Stomach (tissue), 9 donors: Measurements from ENCODE around the gene WDR37. TPM values are rescaled to one million over a fixed set of nuclear protein-coding genes. Genes with fewer than 3 reads are reported as not detected.
"Not testable (repeated sequence)": the region's sequence is repeated elsewhere in the genome, so short reads cannot be mapped to it uniquely, and the experiment has no call there.

Experiments used
- DNase-seq, 2 donors: peaks; one replicate each; pipeline versions ENCODE4 v3.0.0 to v3.0.0-alpha.2; 2013 to 2019
- H3K27ac ChIP-seq, 5 donors: fragments of 200-600 bp in 4 of 5; sonication (generic) in 4 of 5; one replicate each; pipeline ENCODE4 v1.5.1; 2013 to 2019; ENCODE audit warnings: mild to moderate bottlenecking in 1 of 5, moderate library complexity in 1 of 5
- H3K27me3 ChIP-seq, 3 donors: fragments of 200-600 bp; sonication (generic); one replicate each; pipeline ENCODE4 v1.5.1; 2017 to 2019; ENCODE audit warnings: mixed run types in 1 of 3
- H3K36me3 ChIP-seq, 4 donors: fragments of 200-600 bp; sonication (generic); 1 replicate in 3 of 4; 2 replicates in 1 of 4; pipeline ENCODE4 v1.5.1; 2016 to 2019
- H3K4me1 ChIP-seq, 4 donors: fragments of 200-600 bp; sonication (generic); one replicate each; pipeline ENCODE4 v1.5.1; 2016 to 2019
- H3K4me3 ChIP-seq, 4 donors: fragments of 200-600 bp; sonication (generic) in 3 of 4; one replicate each; pipeline ENCODE4 v1.5.1; 2016 to 2019; ENCODE audit warnings: mild to moderate bottlenecking in 1 of 4
- H3K9me3 ChIP-seq, 4 donors: fragments of 200-600 bp; sonication (generic); one replicate each; pipeline ENCODE4 v1.5.1; 2016 to 2019
- EP300 ChIP-seq: sonication (generic); formaldehyde crosslinking; IDR thresholded peaks from one replicate; pipeline ENCODE4 v1.6.1; 2017; ENCODE audit warnings: antibody characterized with exemption
- POLR2A ChIP-seq, 4 donors: fragments of 450-650 bp; IDR thresholded peaks; one replicate each; pipeline ENCODE4 v1.6.1; 2016; ENCODE audit warnings: antibody characterized with exemption in 4 of 4, control low read depth in 2 of 4, mild to moderate bottlenecking in 1 of 4, moderate library complexity in 1 of 4
- POLR2AphosphoS5 ChIP-seq, 3 donors: sonication (generic); formaldehyde crosslinking; IDR thresholded peaks; one replicate each; pipeline ENCODE4 v1.6.1; 2016; ENCODE audit warnings: antibody characterized with exemption in 3 of 3
- WGBS, 5 donors: extraction: QIAGEN DNeasy Blood & Tissue Kit in 3 of 5; methylation state at CpG; one replicate each; pipeline versions ENCODE4 v1.1.5 to v1.1.7; 2013 to 2018; 5-methylcytosine and 5-hydroxymethylcytosine counted together
- intact Hi-C: fragments of 100-400 bp; cut with DNase I; formaldehyde crosslinking; loops from one replicate; pipeline ENCODE4 v1.15.1; 2023; ENCODE audit warnings: low total_unique reads
- polyA plus RNA-seq, 3 donors: library from polyadenylated mRNA; stranded (reverse); fragments of 200-250 nt; gene quantifications; one replicate each; pipeline ENCODE4 v1.2.3, GENCODE V29; 2013
- total RNA-seq, 5 donors: library from RNA; depleted of rRNA; stranded (reverse); fragments of >200 nt; gene quantifications; one replicate each; pipeline versions ENCODE4 v1.1.0 to v1.2.3, GENCODE V29; 2014 to 2016
- TF ChIP-seq, protein P1 (sequence below), 7 experiments: fragments of 450-650 bp in 4 of 7; fragments of 200-600 bp in 3 of 7; sonication (generic) in 3 of 7; IDR thresholded peaks; one replicate each; pipeline ENCODE4 v1.5.1; 2016 to 2019; ENCODE audit warnings: antibody characterized with exemption in 7 of 7, control low read depth in 2 of 7, mild to moderate bottlenecking in 1 of 7
- donor health status: healthy with polysubstance abuse.
- donor health status: Bipolar disorder and iron deficiency.
- donor health status: healthy.

WDR37 gene
- total and polyA plus RNA-seq, 8 donors, result 5.3 to 165 (median 12.6) TPM

DNA sequence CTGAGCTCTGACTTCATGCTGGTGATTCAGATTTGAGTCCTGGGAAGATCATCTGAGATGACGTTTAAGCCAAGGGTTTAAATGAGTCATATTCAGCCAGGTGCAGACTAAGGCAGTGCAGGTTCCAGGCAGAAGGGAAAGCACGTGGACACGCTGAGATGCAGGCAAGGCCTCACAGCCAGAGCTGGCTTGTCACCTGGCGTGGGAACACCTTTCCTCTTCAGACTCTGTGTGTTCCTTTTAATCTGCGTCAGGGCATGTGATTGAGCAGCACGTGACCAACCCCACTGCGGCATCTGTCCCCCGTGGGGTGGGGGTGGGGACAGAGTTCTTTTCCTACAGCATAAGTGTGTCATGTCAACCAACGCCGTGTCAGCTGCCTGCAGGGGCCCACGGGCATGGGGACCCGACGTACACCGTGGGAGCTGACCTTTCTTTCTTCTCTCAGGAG is 19.8 kb upstream of the WDR37 start:
- peaks cover 14 to 50% (median 40%) of the 10 kb centered on the region in 4 donors for H3K36me3 ChIP-seq
- H3K4me3 ChIP-seq, result no peak overlapping the region
- DNase-seq, result no peak
- H3K27me3 ChIP-seq, result no peaks in the 10 kb centered on the region
- H3K4me1 ChIP-seq, result peaks cover 0 to 3% (median 0%) of the 10 kb centered on the region in 4 donors
- H3K9me3 ChIP-seq, result no peaks in the 10 kb centered on the region
- TF ChIP-seq POLR2AphosphoS5 (IDR thresholded peaks at IDR 0.05) (peak in 1 of 3 donors; percentile 9), EP300 (no peak), POLR2A (IDR thresholded peaks at IDR 0.05) (no peak)
- TF ChIP-seq, protein P1, sequence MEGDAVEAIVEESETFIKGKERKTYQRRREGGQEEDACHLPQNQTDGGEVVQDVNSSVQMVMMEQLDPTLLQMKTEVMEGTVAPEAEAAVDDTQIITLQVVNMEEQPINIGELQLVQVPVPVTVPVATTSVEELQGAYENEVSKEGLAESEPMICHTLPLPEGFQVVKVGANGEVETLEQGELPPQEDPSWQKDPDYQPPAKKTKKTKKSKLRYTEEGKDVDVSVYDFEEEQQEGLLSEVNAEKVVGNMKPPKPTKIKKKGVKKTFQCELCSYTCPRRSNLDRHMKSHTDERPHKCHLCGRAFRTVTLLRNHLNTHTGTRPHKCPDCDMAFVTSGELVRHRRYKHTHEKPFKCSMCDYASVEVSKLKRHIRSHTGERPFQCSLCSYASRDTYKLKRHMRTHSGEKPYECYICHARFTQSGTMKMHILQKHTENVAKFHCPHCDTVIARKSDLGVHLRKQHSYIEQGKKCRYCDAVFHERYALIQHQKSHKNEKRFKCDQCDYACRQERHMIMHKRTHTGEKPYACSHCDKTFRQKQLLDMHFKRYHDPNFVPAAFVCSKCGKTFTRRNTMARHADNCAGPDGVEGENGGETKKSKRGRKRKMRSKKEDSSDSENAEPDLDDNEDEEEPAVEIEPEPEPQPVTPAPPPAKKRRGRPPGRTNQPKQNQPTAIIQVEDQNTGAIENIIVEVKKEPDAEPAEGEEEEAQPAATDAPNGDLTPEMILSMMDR (IDR thresholded peaks at IDR 0.05), result no peak
- H3K27ac ChIP-seq, result no peak overlapping the region
- 46 to 66% (median 48%) methylated on average over 14 of the region's 14 CpGs for WGBS, 5 donors
- intact Hi-C loops, result no loop called here

DNA sequence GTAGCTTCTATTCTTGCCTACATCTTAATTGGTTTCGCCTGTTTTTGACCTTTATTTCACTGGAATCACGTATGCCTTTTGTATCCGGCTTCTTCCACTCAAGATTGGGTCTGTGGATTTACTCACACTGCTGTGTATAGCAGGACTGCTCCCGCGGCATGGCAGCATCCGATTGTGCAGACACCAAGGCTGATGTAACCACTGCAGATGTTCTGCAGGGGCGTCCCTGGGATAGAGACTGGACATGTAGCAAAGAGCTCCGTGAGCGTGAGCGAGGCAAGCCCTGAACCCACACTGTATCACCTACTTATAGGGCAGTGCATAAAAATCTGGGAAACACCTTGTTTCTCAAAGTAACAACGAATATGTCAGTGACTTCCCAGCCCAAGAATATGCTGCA is 19.1 kb upstream of the WDR37 start:
- 80 to 93% (median 88%) methylated on average over 11 of the region's 11 CpGs for WGBS, 5 donors

DNA sequence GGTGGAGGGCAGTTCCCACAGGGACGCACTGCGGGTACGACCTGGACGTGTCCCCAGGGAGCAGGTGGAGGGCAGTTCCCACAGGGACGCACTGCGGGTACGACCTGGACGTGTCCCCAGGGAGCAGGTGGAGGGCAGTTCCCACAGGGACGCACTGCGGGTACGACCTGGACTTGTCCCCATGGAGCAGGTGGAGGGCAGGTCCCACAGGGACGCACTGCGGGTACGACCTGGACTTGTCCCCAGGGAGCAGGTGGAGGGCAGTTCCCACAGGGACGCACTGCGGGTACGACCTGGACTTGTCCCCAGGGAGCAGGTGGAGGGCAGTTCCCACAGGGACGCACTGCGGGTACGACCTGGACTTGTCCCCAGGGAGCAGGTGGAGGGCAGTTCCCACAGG is 17.4 kb upstream of the WDR37 start:
- H3K27ac ChIP-seq, H3K9me3 ChIP-seq, intact Hi-C loops, H3K4me1 ChIP-seq, DNase-seq, H3K27me3 ChIP-seq, H3K4me3 ChIP-seq: not testable (repeated sequence)
- peaks cover 16 to 74% (median 64%) of the 10 kb centered on the region in 4 donors for H3K36me3 ChIP-seq
- WGBS, 5 donors, result 77 to 89% (median 88%) methylated on average over 3 to 11 of the region's 20 CpGs

More for the DNA sequence above, 19.1 kb upstream of the WDR37 start:
- no peak overlapping the region for H3K4me3 ChIP-seq
- H3K4me1 ChIP-seq, result peaks cover 0 to 3% (median 0%) of the 10 kb centered on the region in 4 donors
- TF ChIP-seq POLR2A (IDR thresholded peaks at IDR 0.05) (no peak), EP300 (no peak), POLR2AphosphoS5 (IDR thresholded peaks at IDR 0.05) (no peak)
- TF ChIP-seq, protein P1 (IDR thresholded peaks at IDR 0.05), result no peak
- no peak for DNase-seq
- H3K9me3 ChIP-seq, result no peaks in the 10 kb centered on the region
- no peaks in the 10 kb centered on the region for H3K27me3 ChIP-seq
- H3K27ac ChIP-seq, result no peak overlapping the region
- intact Hi-C loops, result no loop called here
- H3K36me3 ChIP-seq, result peaks cover 16 to 58% (median 48%) of the 10 kb centered on the region in 4 donors

DNA sequence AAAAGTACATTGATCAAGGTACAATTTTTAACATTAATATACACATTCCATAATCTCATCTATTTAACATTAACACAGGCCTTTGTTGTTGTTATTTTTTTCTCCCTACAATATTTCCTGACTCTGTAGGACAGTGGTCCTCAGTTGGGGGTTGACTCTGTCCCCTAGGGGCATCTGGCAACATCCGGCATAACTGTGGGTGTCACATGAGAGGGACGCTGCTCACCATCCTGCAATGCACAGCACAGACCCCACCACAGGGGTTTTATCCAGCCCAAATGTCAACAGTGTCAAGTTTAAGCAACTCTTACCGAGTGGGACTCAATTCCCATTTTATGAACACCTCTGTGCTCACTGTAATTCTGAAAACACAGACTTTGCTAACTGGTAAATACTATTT is 16.1 kb upstream of the WDR37 start:
- Histone ChIP-seq H3K27ac (no peak overlapping the region), H3K4me3 (no peak overlapping the region), H3K36me3 (peaks cover 16 to 75% (median 66%) of the 10 kb centered on the region in 4 donors), H3K9me3 (no peaks in the 10 kb centered on the region), H3K27me3 (no peaks in the 10 kb centered on the region), H3K4me1 (peaks cover 0 to 18% (median 10%) of the 10 kb centered on the region in 4 donors)
- intact Hi-C loops, result loop anchor here (10.0 kb wide), 1 partner anchor 45 kb away; no protein-coding TSS in a partner anchor
- 83 to 89% (median 86%) methylated on average over 3 of the region's 3 CpGs for WGBS, 5 donors
- no peak for DNase-seq
- TF ChIP-seq, protein P1 (IDR thresholded peaks at IDR 0.05), result no peak
- TF ChIP-seq EP300 (no peak), POLR2AphosphoS5 (IDR thresholded peaks at IDR 0.05) (no peak), POLR2A (IDR thresholded peaks at IDR 0.05) (no peak)

DNA sequence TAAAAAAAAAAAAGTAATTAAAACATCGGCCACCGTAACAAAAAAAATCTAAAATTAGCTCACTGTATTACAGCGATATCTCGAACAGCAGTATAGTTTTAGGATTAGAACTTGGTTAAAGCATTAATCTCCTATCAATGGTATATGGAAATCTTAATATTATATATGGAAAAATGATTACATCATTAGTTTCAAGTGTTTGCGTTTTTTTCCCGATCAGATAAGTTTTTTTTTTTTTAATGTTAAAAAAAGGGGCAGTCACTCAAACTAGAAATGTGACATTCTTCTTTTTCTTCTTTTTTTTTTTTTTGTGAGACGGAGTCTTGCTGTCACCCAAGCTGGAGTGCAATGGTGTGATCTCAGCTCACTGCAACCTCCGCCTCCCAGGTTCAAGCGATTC is 14.7 kb upstream of the WDR37 start:
- Histone ChIP-seq H3K4me3 (no peak overlapping the region), H3K36me3 (peaks cover 16 to 72% (median 65%) of the 10 kb centered on the region in 4 donors), H3K27me3 (no peaks in the 10 kb centered on the region), H3K9me3 (no peaks in the 10 kb centered on the region), H3K4me1 (peaks cover 0 to 30% (median 15%) of the 10 kb centered on the region in 4 donors), H3K27ac (no peak overlapping the region)
- TF ChIP-seq, protein P1 (IDR thresholded peaks at IDR 0.05), result no peak
- TF ChIP-seq POLR2A (IDR thresholded peaks at IDR 0.05) (no peak), EP300 (no peak), POLR2AphosphoS5 (IDR thresholded peaks at IDR 0.05) (no peak)
- DNase-seq, result no peak
- intact Hi-C loops, result loop anchor here (10.0 kb wide), 1 partner anchor 47 kb away; no protein-coding TSS in a partner anchor
- 91 to 96% (median 94%) methylated on average over 9 of the region's 9 CpGs for WGBS, 5 donors
